Suprapubic skin (tissue), 4 donors: ENCODE data around the gene IQGAP3. TPM values are rescaled to one million over a fixed set of nuclear protein-coding genes. Genes with fewer than 3 reads are reported as not detected.

Experiments
- DNase-seq, 2 donors: peaks; one replicate each; pipeline ENCODE4 v3.0.0-alpha.2; 2019; ENCODE audit warnings: low spot score in 2 of 2
- H3K27ac ChIP-seq: fragments of 200-600 bp; sonication (generic); one replicate; pipeline ENCODE4 v1.5.1; 2019
- H3K27me3 ChIP-seq: fragments of 200-600 bp; sonication (generic); one replicate; pipeline ENCODE4 v1.5.1; 2019
- H3K36me3 ChIP-seq: fragments of 200-600 bp; sonication (generic); one replicate; pipeline ENCODE4 v1.5.1; 2019
- H3K4me1 ChIP-seq: fragments of 200-600 bp; sonication (generic); one replicate; pipeline ENCODE4 v1.5.1; 2019
- H3K4me3 ChIP-seq: fragments of 200-600 bp; sonication (generic); one replicate; pipeline ENCODE4 v1.5.1; 2019; ENCODE audit warnings: mild to moderate bottlenecking
- H3K9me3 ChIP-seq: fragments of 200-600 bp; sonication (generic); one replicate; pipeline ENCODE4 v1.5.1; 2019
- EP300 ChIP-seq: sonication (generic); formaldehyde crosslinking; IDR thresholded peaks from one replicate; pipeline ENCODE4 v1.6.1; 2017; ENCODE audit warnings: antibody characterized with exemption
- POLR2A ChIP-seq, 2 donors: fragments of 450-650 bp; IDR thresholded peaks; one replicate each; pipeline ENCODE4 v1.6.1; 2017; ENCODE audit warnings: antibody characterized with exemption in 2 of 2, mild to moderate bottlenecking in 2 of 2, moderate library complexity in 2 of 2
- POLR2AphosphoS5 ChIP-seq, 3 donors: sonication (generic); formaldehyde crosslinking; IDR thresholded peaks; one replicate each; pipeline ENCODE4 v1.6.1; 2017; ENCODE audit warnings: antibody characterized with exemption in 3 of 3
- WGBS: methylation state at CpG from one replicate; pipeline ENCODE4 v1.1.5; 2018; 5-methylcytosine and 5-hydroxymethylcytosine counted together
- total RNA-seq, 4 donors: library from RNA; depleted of rRNA; stranded (reverse); fragments of >200 nt; gene quantifications; one replicate each; pipeline ENCODE4 v1.1.0, GENCODE V29; 2016
- TF ChIP-seq, protein P1 (sequence below), 2 donors: fragments of 200-600 bp in 1 of 2; fragments of 450-650 bp in 1 of 2; sonication (generic) in 1 of 2; IDR thresholded peaks; one replicate each; pipeline ENCODE4 v1.5.1; 2016 to 2019; ENCODE audit warnings: antibody characterized with exemption in 2 of 2, mild to moderate bottlenecking in 1 of 2, moderate library complexity in 1 of 2

IQGAP3 gene
- total RNA-seq, 4 donors from 2014 or later, result 2.2 to 5.7 (median 4.5) TPM

- Histone ChIP-seq H3K27ac (no peak overlapping the region), H3K27me3 (no peaks in the 10 kb centered on the region), H3K36me3 (no peaks in the 10 kb centered on the region), H3K9me3 (no peaks in the 10 kb centered on the region), H3K4me1 (no peaks in the 10 kb centered on the region), H3K4me3 (no peak overlapping the region)
- WGBS, result 93% methylated on average over 7 of the region's 9 CpGs
- no peak for TF ChIP-seq POLR2AphosphoS5 (IDR thresholded peaks at IDR 0.05)
- TF ChIP-seq EP300, result no peak
- TF ChIP-seq, protein P1, sequence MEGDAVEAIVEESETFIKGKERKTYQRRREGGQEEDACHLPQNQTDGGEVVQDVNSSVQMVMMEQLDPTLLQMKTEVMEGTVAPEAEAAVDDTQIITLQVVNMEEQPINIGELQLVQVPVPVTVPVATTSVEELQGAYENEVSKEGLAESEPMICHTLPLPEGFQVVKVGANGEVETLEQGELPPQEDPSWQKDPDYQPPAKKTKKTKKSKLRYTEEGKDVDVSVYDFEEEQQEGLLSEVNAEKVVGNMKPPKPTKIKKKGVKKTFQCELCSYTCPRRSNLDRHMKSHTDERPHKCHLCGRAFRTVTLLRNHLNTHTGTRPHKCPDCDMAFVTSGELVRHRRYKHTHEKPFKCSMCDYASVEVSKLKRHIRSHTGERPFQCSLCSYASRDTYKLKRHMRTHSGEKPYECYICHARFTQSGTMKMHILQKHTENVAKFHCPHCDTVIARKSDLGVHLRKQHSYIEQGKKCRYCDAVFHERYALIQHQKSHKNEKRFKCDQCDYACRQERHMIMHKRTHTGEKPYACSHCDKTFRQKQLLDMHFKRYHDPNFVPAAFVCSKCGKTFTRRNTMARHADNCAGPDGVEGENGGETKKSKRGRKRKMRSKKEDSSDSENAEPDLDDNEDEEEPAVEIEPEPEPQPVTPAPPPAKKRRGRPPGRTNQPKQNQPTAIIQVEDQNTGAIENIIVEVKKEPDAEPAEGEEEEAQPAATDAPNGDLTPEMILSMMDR (IDR thresholded peaks at IDR 0.05), result no peak
- TF ChIP-seq POLR2A (IDR thresholded peaks at IDR 0.05), result no peak
- DNase-seq, result no peak
Observed at GRCh38 chr1:156547982-156548381, 24.4 kb downstream of the IQGAP3 start.

GRCh38 chr1:156547434-156547833 lies 24.9 kb downstream of the IQGAP3 start:
- Histone ChIP-seq H3K27me3 (no peaks in the 10 kb centered on the region), H3K36me3 (no peaks in the 10 kb centered on the region), H3K4me3 (no peak overlapping the region), H3K4me1 (no peaks in the 10 kb centered on the region), H3K27ac (no peak overlapping the region), H3K9me3 (no peaks in the 10 kb centered on the region)
- DNase-seq, result no peak
- 98% methylated on average over 4 of the region's 4 CpGs for WGBS
- TF ChIP-seq POLR2AphosphoS5 (IDR thresholded peaks at IDR 0.05), result no peak

DNA sequence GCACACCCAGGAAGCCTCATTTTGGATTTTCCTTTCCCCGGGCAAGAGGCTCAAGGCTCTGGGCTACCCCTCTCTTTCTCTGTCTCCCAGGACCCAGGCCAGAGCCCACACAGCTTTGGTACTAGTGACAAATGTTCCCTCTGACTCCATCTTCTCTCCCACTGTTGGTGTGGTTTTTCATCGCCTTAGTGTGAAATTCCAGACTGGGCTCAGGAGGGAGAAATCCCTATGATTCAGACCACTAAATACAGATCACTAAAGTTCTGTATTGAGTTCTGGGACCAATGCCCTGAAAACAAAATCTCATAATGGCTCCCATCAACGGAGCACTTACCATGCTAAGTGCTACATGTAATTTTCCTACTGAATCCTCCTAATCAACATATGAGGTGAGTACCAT lies 26.1 kb downstream of the IQGAP3 start:
- Histone ChIP-seq H3K36me3 (no peaks in the 10 kb centered on the region), H3K27ac (no peak overlapping the region), H3K4me3 (no peak overlapping the region), H3K4me1 (no peaks in the 10 kb centered on the region), H3K9me3 (no peaks in the 10 kb centered on the region), H3K27me3 (no peaks in the 10 kb centered on the region)
- TF ChIP-seq EP300, result no peak
- TF ChIP-seq POLR2A (IDR thresholded peaks at IDR 0.05), result no peak
- no peak for TF ChIP-seq POLR2AphosphoS5 (IDR thresholded peaks at IDR 0.05)
- TF ChIP-seq, protein P1 (IDR thresholded peaks at IDR 0.05), result no peak
- DNase-seq, result no peak
- WGBS, result 93% methylated on average over 3 of the region's 3 CpGs

- Histone ChIP-seq H3K27ac (no peak overlapping the region), H3K36me3 (no peaks in the 10 kb centered on the region), H3K9me3 (no peaks in the 10 kb centered on the region), H3K4me1 (no peaks in the 10 kb centered on the region), H3K4me3 (no peak overlapping the region), H3K27me3 (no peaks in the 10 kb centered on the region)
- 92% methylated on average over 3 of the region's 3 CpGs for WGBS
- peak in 1 of 2 donors; percentile 11 for DNase-seq
- TF ChIP-seq POLR2AphosphoS5 (IDR thresholded peaks at IDR 0.05), result no peak
- TF ChIP-seq EP300, result no peak
- TF ChIP-seq POLR2A (IDR thresholded peaks at IDR 0.05), result no peak
- TF ChIP-seq, protein P1 (IDR thresholded peaks at IDR 0.05), result no peak
Observed at GRCh38 chr1:156544592-156545102, 27.7 kb downstream of the IQGAP3 start.

DNA sequence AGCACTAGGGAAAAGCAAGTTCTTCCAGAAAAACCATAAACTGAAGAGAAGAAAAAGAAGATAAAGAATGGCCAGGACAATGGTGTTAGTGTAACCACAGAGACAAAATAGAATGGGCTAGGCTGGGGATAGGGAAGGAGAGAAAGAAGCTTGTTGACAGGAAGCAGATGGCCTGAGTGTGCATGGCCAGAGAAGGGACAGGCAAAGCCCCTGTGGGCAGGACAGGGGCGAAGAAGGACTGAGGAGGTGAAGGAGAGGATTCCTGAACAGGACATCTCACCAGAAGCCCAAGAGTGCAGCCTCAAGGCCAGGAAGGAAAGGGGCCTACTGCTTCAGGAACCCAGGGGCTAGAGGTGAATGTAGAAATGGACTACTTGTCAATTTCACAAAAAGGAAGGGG lies 29.3 kb downstream of the IQGAP3 start:
- Histone ChIP-seq H3K9me3 (no peaks in the 10 kb centered on the region), H3K4me3 (no peak overlapping the region), H3K4me1 (no peaks in the 10 kb centered on the region), H3K27ac (no peak overlapping the region), H3K36me3 (no peaks in the 10 kb centered on the region), H3K27me3 (no peaks in the 10 kb centered on the region)
- no peak for DNase-seq
- TF ChIP-seq POLR2AphosphoS5 (IDR thresholded peaks at IDR 0.05), result no peak
- TF ChIP-seq POLR2A (IDR thresholded peaks at IDR 0.05), result no peak
- TF ChIP-seq, protein P1 (IDR thresholded peaks at IDR 0.05), result no peak
- TF ChIP-seq EP300, result no peak
- 94% methylated on average over 1 of the region's 1 CpG for WGBS

GRCh38 chr1:156540955-156541354 lies 31.4 kb downstream of the IQGAP3 start:
- no peaks in the 10 kb centered on the region for H3K27me3 ChIP-seq
- no CpG with 5 or more reads among the region's 2 CpGs for WGBS
- no peaks in the 10 kb centered on the region for H3K36me3 ChIP-seq
- no peak overlapping the region for H3K27ac ChIP-seq
- DNase-seq, result no peak
- TF ChIP-seq EP300 (no peak), POLR2AphosphoS5 (IDR thresholded peaks at IDR 0.05) (no peak), POLR2A (IDR thresholded peaks at IDR 0.05) (no peak)
- TF ChIP-seq, protein P1 (IDR thresholded peaks at IDR 0.05), result no peak
- no peaks in the 10 kb centered on the region for H3K4me1 ChIP-seq
- no peaks in the 10 kb centered on the region for H3K9me3 ChIP-seq
- H3K4me3 ChIP-seq, result no peak overlapping the region
